ENCODE results near the gene FAM186B.

FAM186B gene

DNA sequence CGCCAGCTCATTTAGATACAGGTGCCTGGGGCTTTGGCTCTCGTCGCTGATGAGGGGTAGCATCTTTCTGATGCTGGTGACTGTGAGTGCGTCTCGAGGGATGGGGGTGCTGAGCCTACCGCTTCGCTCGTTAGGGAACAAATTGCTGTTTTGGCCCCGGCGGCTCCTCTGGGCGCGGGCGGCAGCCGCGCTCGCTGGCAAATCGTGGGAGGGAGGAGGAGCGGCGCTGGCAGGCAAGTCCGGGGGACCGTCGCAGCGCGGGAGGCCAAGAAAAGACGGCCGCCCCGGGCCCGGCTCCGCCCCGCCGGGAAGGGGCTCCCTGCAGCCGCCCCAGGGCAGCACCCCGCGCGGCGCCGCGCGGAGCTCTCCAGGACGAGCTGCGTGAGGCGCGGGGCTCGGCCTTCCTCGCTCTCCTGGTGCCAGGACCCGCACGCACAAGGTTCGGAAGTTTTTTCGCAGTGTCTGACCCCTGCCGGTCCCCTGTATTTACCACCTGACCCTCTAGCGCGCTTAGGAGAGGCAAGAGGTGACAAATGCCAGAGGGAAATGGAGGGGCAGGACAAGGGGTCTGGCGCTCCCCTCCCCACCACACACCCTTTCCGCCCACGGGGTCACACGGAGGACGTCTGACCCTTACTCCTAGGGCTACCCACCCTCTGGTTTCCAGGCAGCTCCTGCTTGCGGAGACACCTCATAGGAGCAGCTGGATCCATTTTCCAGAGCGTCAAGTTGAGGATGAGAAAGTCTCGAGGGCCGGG, 67.5 kb downstream of the FAM186B start:
- DNase-seq (ENCODE audit: low read depth in 2 of 2) = no peak
